Measurements from ENCODE around the gene THTPA.
"Not testable (repeated sequence)": the region's sequence is repeated elsewhere in the genome, so short reads cannot be mapped to it uniquely, and the experiment has no call there.

THTPA gene

DNA sequence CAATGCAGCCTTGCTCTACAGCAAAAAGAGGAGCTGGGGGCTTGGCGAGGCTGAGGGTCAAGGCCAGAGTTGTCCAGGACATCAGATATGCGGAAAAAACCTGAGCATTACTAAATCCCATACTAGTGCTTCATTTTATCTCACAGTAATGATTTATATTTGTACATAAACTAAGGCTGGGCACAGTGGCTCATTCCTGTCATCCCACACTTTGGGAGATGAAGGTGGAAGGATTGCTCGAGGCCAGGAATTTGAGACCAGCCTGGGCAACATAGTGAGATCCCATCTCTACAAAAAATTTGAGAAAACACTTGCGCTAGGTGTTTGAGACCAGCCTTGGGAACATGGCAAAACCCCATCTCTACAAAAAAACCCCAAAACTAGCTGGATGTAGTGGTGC is 34.1 kb downstream of the THTPA start:
- no peak overlapping the region for H3K4me3 ChIP-seq (ENCODE audit: low read depth, low read length)
- TF ChIP-seq, protein P1, sequence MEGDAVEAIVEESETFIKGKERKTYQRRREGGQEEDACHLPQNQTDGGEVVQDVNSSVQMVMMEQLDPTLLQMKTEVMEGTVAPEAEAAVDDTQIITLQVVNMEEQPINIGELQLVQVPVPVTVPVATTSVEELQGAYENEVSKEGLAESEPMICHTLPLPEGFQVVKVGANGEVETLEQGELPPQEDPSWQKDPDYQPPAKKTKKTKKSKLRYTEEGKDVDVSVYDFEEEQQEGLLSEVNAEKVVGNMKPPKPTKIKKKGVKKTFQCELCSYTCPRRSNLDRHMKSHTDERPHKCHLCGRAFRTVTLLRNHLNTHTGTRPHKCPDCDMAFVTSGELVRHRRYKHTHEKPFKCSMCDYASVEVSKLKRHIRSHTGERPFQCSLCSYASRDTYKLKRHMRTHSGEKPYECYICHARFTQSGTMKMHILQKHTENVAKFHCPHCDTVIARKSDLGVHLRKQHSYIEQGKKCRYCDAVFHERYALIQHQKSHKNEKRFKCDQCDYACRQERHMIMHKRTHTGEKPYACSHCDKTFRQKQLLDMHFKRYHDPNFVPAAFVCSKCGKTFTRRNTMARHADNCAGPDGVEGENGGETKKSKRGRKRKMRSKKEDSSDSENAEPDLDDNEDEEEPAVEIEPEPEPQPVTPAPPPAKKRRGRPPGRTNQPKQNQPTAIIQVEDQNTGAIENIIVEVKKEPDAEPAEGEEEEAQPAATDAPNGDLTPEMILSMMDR (IDR thresholded peaks at IDR 0.05; ENCODE audit: low read depth, low read length): no peak
- DNase-seq (ENCODE audit: low read depth, low spot score): no peak
- in situ Hi-C loops (cut with HindIII; ENCODE audit: low sequenced_read_pairs): no loop called here

DNA sequence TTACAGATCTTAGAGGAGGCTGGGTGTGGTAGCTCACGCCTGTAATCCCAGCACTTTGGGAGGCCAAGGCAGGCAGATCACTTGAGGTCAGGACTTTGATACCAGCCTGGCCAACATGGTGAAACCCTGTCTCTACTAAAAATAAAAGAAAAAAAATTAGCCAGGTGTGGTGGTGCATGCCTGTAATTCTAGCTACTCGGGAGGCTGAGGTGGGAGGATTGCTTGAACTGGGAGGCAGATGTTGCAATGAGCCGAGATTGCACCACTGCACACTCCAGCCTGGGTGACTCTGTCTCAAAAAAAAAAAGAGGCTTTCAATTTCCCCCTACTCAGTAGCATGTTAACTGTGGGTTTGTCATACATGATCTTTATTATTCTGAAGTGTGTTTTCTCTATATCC is 38.1 kb downstream of the THTPA start:
- in situ Hi-C loops (cut with HindIII; ENCODE audit: low sequenced_read_pairs); DNase-seq (ENCODE audit: low read depth, low spot score): not testable (repeated sequence)

DNA sequence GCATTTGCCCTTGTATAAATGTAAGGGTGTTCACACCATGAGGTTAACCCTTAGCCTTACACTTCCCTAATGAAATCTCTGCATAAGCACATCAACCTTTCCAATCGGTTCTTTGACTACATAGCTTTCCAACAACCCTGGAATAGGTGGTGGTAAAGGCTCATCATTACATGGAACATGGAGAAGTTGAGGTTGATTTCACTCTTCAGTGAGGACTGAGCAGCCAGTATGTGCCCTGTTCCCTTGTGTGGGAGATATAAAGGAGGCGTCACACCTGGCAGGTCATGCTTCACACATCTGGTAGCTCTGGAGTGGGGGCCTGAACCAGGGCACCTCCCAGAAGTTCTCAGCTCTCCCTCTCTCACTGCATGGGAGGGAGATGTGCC is 44.2 kb downstream of the THTPA start:
- no peak for DNase-seq (ENCODE audit: low read depth, low spot score)
- no peak overlapping the region for H3K4me3 ChIP-seq (ENCODE audit: low read depth, low read length)
- in situ Hi-C loops (cut with HindIII; ENCODE audit: low sequenced_read_pairs): no loop called here
- TF ChIP-seq, protein P1 (IDR thresholded peaks at IDR 0.05; ENCODE audit: low read depth, low read length): no peak

More for the DNA sequence above, 38.1 kb downstream of the THTPA start:
- H3K4me3 ChIP-seq (ENCODE audit: low read depth, low read length): not testable (repeated sequence)

DNA sequence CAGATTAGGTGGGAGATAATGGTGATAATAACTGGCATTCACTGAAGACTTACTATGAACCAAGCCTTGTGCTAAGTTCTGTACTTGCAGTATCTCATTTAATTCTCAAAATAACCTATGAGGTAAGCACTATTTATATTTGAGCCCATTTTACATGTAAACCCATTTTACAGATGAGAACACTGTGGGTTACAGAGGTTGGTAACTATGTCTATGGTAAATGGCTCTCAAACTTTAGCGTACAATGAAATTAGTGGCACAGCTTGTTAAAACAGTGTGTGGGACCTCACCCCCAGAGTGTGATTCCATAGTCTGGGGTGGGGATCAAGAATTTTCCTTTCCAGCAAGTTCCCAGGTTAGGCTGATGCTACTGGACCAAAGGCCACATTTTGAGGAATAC is 44.7 kb downstream of the THTPA start:
- DNase-seq (ENCODE audit: low read depth, low spot score): no peak
- H3K4me3 ChIP-seq (ENCODE audit: low read depth, low read length): no peak overlapping the region
- in situ Hi-C loops (cut with HindIII; ENCODE audit: low sequenced_read_pairs): no loop called here
- TF ChIP-seq, protein P1 (IDR thresholded peaks at IDR 0.05; ENCODE audit: low read depth, low read length): no peak

DNA sequence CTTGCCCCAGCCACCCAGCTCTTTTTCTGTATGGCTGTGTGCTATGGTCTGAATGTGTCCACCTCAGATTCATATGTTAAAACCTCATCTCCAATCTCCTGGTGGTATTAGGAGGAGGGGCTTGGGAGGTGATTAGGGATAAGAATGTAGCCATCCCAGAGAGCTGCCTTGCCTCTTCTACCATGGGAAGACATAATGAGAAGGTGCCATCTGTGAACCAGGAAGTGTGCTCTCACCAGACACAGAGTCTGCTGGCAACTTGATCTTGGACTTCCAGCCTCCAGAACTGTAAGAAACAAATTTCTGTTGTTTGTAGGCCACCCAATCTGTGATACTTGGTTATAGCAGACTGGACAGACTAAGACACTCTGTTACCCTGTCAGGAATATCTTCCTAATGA is 45.4 kb downstream of the THTPA start:
- DNase-seq (ENCODE audit: low read depth, low spot score): no peak
- H3K4me3 ChIP-seq (ENCODE audit: low read depth, low read length): no peak overlapping the region
- in situ Hi-C loops (cut with HindIII; ENCODE audit: low sequenced_read_pairs): no loop called here
- TF ChIP-seq, protein P1 (IDR thresholded peaks at IDR 0.05; ENCODE audit: low read depth, low read length): no peak

DNA sequence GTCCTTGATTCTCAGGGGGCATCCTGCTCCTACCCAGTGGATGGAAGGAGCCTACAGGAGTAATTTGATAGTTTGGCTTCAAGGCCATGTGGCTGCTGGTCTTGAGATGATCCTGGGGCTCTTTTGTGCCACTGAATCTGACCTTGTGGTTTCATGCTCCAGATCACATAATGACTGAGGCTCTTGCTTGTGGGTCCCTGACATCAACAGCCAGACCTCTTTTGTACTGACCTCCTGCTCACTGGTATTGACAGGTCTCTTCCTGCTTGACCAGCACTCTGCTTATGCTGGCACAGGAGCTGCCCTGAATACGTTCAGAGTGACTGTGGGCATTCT is 45.7 kb downstream of the THTPA start:
- DNase-seq (ENCODE audit: low read depth, low spot score): no peak

DNA sequence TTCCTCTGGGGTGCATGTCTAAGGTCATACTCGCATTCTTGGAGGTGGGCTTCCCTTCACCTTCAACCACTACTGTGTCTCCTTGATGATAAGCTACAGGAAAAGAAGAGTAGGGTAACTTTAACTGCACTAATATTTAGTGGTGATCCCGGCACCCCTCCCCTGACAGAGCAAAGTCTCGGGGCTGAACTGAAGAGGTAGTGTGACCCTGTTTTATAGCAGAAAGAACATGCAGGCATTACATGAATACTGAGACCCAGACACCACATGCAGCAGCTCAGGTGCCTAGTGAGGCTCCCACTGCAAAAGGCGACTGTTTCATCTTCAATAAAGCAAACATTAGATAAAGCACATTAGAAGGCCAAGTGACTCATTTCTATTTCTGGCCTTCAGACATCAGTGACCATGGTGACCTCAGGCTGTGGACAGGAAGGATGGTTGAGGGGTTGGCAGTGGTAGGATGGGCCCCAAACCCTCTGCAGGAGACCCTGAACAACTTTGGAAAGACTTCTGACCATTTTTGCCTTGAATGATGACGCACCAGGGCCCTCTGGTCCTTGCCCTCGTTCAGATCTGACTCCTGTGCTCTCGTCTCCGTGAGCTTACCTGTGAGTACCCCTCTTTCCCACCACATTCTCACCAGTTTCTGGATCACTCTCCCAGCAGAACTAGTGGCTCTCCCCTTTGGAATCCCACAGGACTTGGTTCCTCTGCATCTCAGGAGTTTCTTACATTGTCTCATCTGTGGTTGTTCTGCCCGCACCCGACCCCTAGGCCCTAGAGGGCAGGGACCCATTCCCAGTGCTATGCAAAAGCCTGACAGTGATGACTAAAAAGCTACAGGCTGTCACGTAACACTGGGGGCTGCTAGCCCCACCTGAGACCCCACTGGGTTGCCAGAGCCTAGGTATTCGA is 46.4 kb downstream of the THTPA start:
- TF ChIP-seq, protein P1 (IDR thresholded peaks at IDR 0.05; ENCODE audit: low read depth, low read length): no peak
- H3K4me3 ChIP-seq (ENCODE audit: low read depth, low read length): no peak overlapping the region
- in situ Hi-C loops (cut with HindIII; ENCODE audit: low sequenced_read_pairs): no loop called here
- DNase-seq (ENCODE audit: low read depth, low spot score): no peak

More for the DNA sequence above, 45.7 kb downstream of the THTPA start:
- in situ Hi-C loops (cut with HindIII; ENCODE audit: low sequenced_read_pairs): no loop called here
- TF ChIP-seq, protein P1 (IDR thresholded peaks at IDR 0.05; ENCODE audit: low read depth, low read length): no peak
- H3K4me3 ChIP-seq (ENCODE audit: low read depth, low read length): no peak overlapping the region

All from astrocyte of the spinal cord (primary cell).